Natural killer cell treated with Interleukin-12 subunit alpha and Interleukin-12 subunit beta and Interleukin-15 and Interleukin-18, amount 100 ng/mL, for 72 hours (primary cell): ENCODE measurements around the gene DYNC2I2. TPM values are rescaled to one million over a fixed set of nuclear protein-coding genes. Genes with fewer than 3 reads are reported as not detected.
"Not testable (repeated sequence)": the region's sequence is repeated elsewhere in the genome, so short reads cannot be mapped to it uniquely, and the experiment has no call there.

Experiments
- ATAC-seq, 2 donors: fragments of 150-1000 bp; cut with Tn5 transposase in 1 of 2; sonication (Bioruptor Pico), chemical (Tn5 transposase) in 1 of 2; 2 replicates each; pipeline ENCODE4 v1.10.0; 2021
- DNase-seq: peaks from one replicate; pipeline ENCODE4 v3.0.0; 2022; ENCODE audit warnings: low spot score
- H3K27ac Mint-ChIP-seq, 2 donors: 1 replicate in 1 of 2; 2 replicates in 1 of 2; pipeline ENCODE4 v1.8.0; 2022; ENCODE audit warnings: mixed read lengths in 2 of 2, mild to moderate bottlenecking in 1 of 2, moderate library complexity in 1 of 2
- H3K27me3 Mint-ChIP-seq, 2 donors: 1 replicate in 1 of 2; 2 replicates in 1 of 2; pipeline ENCODE4 v1.8.0; 2022; ENCODE audit warnings: mixed read lengths in 2 of 2
- H3K36me3 Mint-ChIP-seq: one replicate; pipeline ENCODE4 v1.8.0; 2022; ENCODE audit warnings: mixed read lengths
- H3K4me1 Mint-ChIP-seq, 2 donors: 1 replicate in 1 of 2; 2 replicates in 1 of 2; pipeline ENCODE4 v1.8.0; 2022; ENCODE audit warnings: low read depth in 2 of 2, mixed read lengths in 2 of 2, mild to moderate bottlenecking in 1 of 2
- H3K4me3 Mint-ChIP-seq: one replicate; pipeline ENCODE4 v1.8.0; 2022; ENCODE audit warnings: mixed read lengths
- H3K9me3 Mint-ChIP-seq: 2 replicates; pipeline ENCODE4 v1.8.0; 2022; ENCODE audit warnings: mixed read lengths
- total RNA-seq, 2 donors: library from RNA; stranded (reverse); gene quantifications; one replicate each; pipeline ENCODE4 v1.2.3, GENCODE V29; 2022

DYNC2I2 gene
- total RNA-seq: 10 to 100 TPM; 23.7 to 62.6 TPM

DNA sequence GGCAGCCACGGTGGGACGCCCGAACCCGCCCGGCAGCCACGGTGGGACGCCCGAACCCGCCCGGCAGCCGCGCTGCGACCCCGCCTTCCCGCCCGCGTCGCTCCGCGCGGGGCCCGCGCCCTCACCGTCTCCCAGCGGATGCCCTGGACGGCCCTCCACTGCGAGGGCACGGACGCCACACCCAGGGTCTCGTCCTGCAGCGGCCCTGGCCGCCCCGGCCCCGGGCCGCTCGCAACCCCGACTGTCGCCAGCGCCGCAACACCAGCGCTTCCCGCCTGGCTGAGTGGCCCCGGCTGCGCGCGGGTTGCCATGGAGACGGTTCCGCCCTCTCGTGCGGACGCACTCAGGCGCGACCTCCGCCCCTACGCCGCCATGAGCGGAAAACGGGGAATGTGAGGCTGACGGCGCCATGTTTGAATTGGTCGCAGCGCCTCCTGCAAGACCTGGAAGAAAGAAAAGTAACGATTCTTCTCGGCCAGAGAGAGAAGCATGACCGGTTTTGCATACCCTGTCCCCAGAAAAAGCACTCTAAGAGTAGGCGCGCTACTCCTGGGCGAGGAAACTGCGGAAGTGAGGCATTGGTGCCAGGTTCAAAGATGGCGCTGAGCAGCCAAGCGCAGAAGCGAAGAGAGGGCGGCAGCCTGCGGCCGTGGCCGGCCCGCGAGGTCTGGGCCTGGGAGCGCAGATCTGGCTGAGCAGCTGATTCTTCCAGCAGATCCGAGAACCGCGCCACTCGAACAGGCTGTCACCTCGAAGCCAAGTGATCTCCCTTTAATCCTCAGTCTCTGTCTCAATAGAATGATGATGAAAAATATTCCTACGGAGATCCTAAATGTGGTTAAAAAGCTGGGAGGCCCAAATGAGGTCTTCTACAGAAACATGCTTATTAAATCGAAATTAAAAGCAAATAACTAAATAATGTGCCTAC is at the start of gene DYNC2I2:
Gene DYNC2I2 (minus strand): TSS at position 432 of the 928 bp plus-strand sequence. CDS start 121 bp downstream, at position 311.
- H3K27ac Mint-ChIP-seq: peak within 1 kb of the TSS; percentile 99 to 100
- no peaks in the 10 kb centered on the region for H3K9me3 Mint-ChIP-seq
- H3K27me3 Mint-ChIP-seq: no peaks in the 10 kb centered on the region
- peaks cover 4 to 5% of the 10 kb centered on the region in 2 donors for H3K4me1 Mint-ChIP-seq
- peak; percentile 98 for DNase-seq
- peak; percentile 99 for ATAC-seq
- H3K36me3 Mint-ChIP-seq: no peaks in the 10 kb centered on the region
- peak within 1 kb of the TSS; percentile 96 for H3K4me3 Mint-ChIP-seq

- no peak for DNase-seq
- Mint-ChIP-seq H3K36me3 (no peaks in the 10 kb centered on the region), H3K27me3 (no peaks in the 10 kb centered on the region), H3K9me3 (no peaks in the 10 kb centered on the region), H3K27ac (no peak overlapping the region), H3K4me3 (no peak overlapping the region), H3K4me1 (peaks cover 5 to 15% of the 10 kb centered on the region in 2 donors)
- no peak for ATAC-seq
These were observed 49.4 kb upstream of the DYNC2I2 start for GRCh38 chr9:128706045-128706444.

DNA sequence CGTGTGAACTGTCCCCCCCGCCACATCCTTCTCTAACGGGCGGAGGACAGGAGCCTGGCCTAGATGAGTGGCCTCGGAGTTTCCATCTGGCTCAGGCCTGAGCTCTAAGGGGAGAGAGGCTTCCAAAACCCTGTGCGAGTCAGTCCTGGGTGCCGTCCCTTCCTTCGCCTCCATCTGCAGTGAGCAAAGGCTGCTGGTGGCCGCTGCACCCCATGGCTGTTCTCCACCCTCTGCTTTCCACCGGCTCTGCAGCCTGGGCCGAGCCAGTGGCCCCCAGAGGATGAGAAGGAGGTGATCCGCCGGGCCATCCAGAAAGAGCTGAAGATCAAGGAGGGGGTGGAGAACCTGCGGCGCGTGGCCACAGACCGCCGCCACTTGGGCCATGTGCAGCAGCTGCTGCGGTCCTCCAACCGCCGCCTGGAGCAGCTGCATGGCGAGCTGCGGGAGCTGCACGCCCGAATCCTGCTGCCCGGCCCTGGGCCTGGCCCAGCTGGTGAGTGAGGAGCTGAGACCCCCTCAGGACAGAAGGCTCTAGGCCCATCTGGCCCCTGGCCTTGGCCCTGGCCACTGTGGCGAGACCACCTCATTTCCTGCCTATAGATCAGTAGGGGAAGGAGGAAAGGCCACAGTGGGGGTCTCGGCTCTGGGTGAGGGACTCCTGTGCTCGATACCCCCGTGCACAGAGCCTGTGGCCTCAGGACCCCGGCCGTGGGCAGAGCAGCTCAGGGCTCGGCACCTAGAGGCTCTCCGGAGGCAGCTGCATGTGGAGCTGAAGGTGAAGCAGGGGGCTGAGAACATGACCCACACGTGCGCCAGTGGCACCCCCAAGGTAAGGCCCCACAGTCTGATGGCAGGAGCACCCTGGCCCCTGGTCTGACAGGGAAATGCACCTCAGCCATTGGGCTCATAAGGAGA is 48.7 kb upstream of the DYNC2I2 start:
- H3K27me3 Mint-ChIP-seq: no peaks in the 10 kb centered on the region
- H3K9me3 Mint-ChIP-seq: no peaks in the 10 kb centered on the region
- H3K36me3 Mint-ChIP-seq: no peaks in the 10 kb centered on the region
- ATAC-seq (no peak), DNase-seq (no peak)
- peaks cover 5 to 15% of the 10 kb centered on the region in 2 donors for H3K4me1 Mint-ChIP-seq
- no peak overlapping the region for H3K4me3 Mint-ChIP-seq
- no peak overlapping the region for H3K27ac Mint-ChIP-seq

DNA sequence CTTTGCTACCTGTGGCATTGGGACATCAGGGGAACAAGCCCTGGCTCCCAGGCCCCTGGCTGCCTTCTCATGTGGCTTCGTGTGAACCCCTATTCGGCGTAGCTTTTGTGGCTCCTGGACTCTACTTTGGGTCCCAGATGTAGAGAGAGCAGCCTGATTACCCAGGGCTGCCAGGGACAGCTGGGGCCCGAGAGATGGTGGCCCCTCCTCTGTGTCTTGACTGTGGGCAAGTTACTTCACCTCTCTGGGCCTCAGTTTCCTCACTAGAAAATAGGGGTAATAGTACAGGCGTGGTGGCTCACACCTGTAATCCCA is 47.7 kb upstream of the DYNC2I2 start:
- H3K4me3 Mint-ChIP-seq: no peak overlapping the region

GRCh38 chr9:128703616-128704355 is 47.1 kb upstream of the DYNC2I2 start:
- DNase-seq (no peak), ATAC-seq (no peak)
- H3K4me3 Mint-ChIP-seq: peak overlapping the region; percentile 65

More for the DNA sequence above, 47.7 kb upstream of the DYNC2I2 start:
- H3K4me1 Mint-ChIP-seq: peaks cover 5 to 15% of the 10 kb centered on the region in 2 donors
- no peak for ATAC-seq
- no peak overlapping the region for H3K27ac Mint-ChIP-seq
- no peak for DNase-seq
- no peaks in the 10 kb centered on the region for H3K9me3 Mint-ChIP-seq
- H3K27me3 Mint-ChIP-seq: no peaks in the 10 kb centered on the region
- H3K36me3 Mint-ChIP-seq: no peaks in the 10 kb centered on the region

GRCh38 chr9:128702949-128703615 is 46.4 kb upstream of the DYNC2I2 start:
- ATAC-seq: peak in 1 of 2 donors; percentile 37
- Mint-ChIP-seq H3K4me1 (peaks cover 5 to 15% of the 10 kb centered on the region in 2 donors), H3K36me3 (no peaks in the 10 kb centered on the region), H3K27me3 (no peaks in the 10 kb centered on the region), H3K9me3 (no peaks in the 10 kb centered on the region), H3K4me3 (peak overlapping the region; percentile 65), H3K27ac (peak overlapping the region in 1 of 2 donors; percentile 59)
- DNase-seq: no peak

More at GRCh38 chr9:128703616-128704355, 47.1 kb upstream of the DYNC2I2 start:
- Mint-ChIP-seq H3K4me1 (peaks cover 5 to 15% of the 10 kb centered on the region in 2 donors), H3K27ac (peak overlapping the region in 1 of 2 donors; percentile 59), H3K27me3 (no peaks in the 10 kb centered on the region), H3K9me3 (no peaks in the 10 kb centered on the region), H3K36me3 (no peaks in the 10 kb centered on the region)

- peak; percentile 88 for DNase-seq
- no peaks in the 10 kb centered on the region for H3K27me3 Mint-ChIP-seq
- peak within 1 kb of the TSS in 1 of 2 donors; percentile 59 for H3K27ac Mint-ChIP-seq
- no peaks in the 10 kb centered on the region for H3K9me3 Mint-ChIP-seq
- H3K36me3 Mint-ChIP-seq: no peaks in the 10 kb centered on the region
- peak; percentile 89 to 92 for ATAC-seq
- H3K4me3 Mint-ChIP-seq: peak within 1 kb of the TSS; percentile 91
- peaks cover 5 to 15% of the 10 kb centered on the region in 2 donors for H3K4me1 Mint-ChIP-seq
These were observed 45.9 kb upstream of the DYNC2I2 start, which contains the start of gene PKN3 for GRCh38 chr9:128702445-128702948. Gene PKN3, plus strand, starts transcription at chr9:128702503. Its CDS starts 413 bp downstream, at chr9:128702916.

- H3K4me1 Mint-ChIP-seq: peaks cover 5 to 15% of the 10 kb centered on the region in 2 donors
- no peak for DNase-seq
- H3K9me3 Mint-ChIP-seq: no peaks in the 10 kb centered on the region
- no peak for ATAC-seq
- H3K27ac Mint-ChIP-seq: no peak overlapping the region
- no peaks in the 10 kb centered on the region for H3K36me3 Mint-ChIP-seq
- H3K27me3 Mint-ChIP-seq: no peaks in the 10 kb centered on the region
- peak overlapping the region; percentile 38 for H3K4me3 Mint-ChIP-seq
These were observed 44.7 kb upstream of the DYNC2I2 start for GRCh38 chr9:128701227-128701854.

DNA sequence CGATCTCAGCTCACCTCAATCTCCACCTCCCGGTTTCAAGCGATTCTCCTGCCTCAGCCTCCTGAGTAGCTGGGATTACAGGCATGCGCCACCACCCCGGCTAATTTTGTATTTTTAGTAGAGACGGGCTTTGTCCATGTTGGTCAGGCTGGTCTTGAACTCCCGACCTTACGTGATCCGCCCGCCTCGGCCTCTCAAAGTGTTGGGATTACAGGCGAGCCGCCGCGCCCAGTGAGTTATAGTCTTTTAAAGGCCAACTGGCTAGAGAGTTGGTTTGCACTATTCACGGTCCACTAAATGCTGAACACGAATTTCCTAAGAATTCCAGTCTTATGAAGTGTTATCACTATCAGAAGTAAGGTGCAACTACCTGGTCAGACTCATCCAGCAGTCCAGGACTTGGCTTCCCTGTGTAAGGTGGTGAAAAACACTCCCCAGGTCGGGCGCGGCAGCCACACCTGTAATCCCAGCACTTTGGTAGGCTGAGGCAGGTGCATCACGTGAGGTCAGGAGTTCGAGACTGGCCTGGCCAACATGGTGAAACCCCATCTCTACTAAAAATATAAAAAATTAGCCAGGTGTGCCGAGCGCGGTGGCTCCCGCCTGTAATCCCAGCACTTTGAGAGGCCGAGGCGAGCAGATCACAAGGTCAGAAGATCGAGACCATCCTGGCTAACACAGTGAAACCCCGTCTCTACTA is 42.6 kb upstream of the DYNC2I2 start:
- not testable (repeated sequence) for H3K36me3 Mint-ChIP-seq, H3K27ac Mint-ChIP-seq, H3K4me3 Mint-ChIP-seq

GRCh38 chr9:128696923-128697707 is 40.5 kb upstream of the DYNC2I2 start:
- DNase-seq (no peak), ATAC-seq (peak in 1 of 2 donors; percentile 28)
- no peak overlapping the region for H3K4me3 Mint-ChIP-seq
- peaks cover 20% of the 10 kb centered on the region for H3K36me3 Mint-ChIP-seq
- H3K9me3 Mint-ChIP-seq: no peaks in the 10 kb centered on the region
- H3K4me1 Mint-ChIP-seq: peaks cover 12 to 16% of the 10 kb centered on the region in 2 donors
- no peaks in the 10 kb centered on the region for H3K27me3 Mint-ChIP-seq
- peak overlapping the region in 1 of 2 donors; percentile 63 for H3K27ac Mint-ChIP-seq

More for the DNA sequence above, 42.6 kb upstream of the DYNC2I2 start:
- H3K27me3 Mint-ChIP-seq, ATAC-seq, DNase-seq, H3K9me3 Mint-ChIP-seq: not testable (repeated sequence)
- peaks cover 5 to 15% of the 10 kb centered on the region in 2 donors for H3K4me1 Mint-ChIP-seq

GRCh38 chr9:128694344-128694743 is 37.7 kb upstream of the DYNC2I2 start:
- Mint-ChIP-seq H3K4me1 (peaks cover 21 to 25% of the 10 kb centered on the region in 2 donors), H3K9me3 (no peaks in the 10 kb centered on the region), H3K4me3 (no peak overlapping the region), H3K27ac (peak overlapping the region; percentile 39 to 68), H3K27me3 (no peaks in the 10 kb centered on the region), H3K36me3 (peaks cover 36% of the 10 kb centered on the region)
- ATAC-seq (no peak), DNase-seq (no peak)
